BLaER1 treated with 17β-estradiol and CSF1 and Interleukin-3, amounts not matched to agents 10 nM and 100 nM (cell line): ENCODE results near the gene QKI.

Experiments used
- H3K27ac ChIP-seq, 11 experiments: shearing (Covaris generic); formaldehyde crosslinking; 2 replicates each; pipeline ENCODE4 v1.8.1; 2022
- H3K27me3 ChIP-seq, 11 experiments: shearing (Covaris generic); formaldehyde crosslinking; 2 replicates each; pipeline ENCODE4 v1.8.1; 2022
- H3K36me3 ChIP-seq, 11 experiments: shearing (Covaris generic); formaldehyde crosslinking; 2 replicates each; pipeline ENCODE4 v1.8.1; 2022
- H3K4me1 ChIP-seq, 10 experiments: shearing (Covaris generic); formaldehyde crosslinking; 2 replicates each; pipeline ENCODE4 v1.8.1; 2022
- H3K4me2 ChIP-seq, 11 experiments: shearing (Covaris generic); formaldehyde crosslinking; 2 replicates each; pipeline ENCODE4 v1.8.1; 2022
- H3K4me3 ChIP-seq, 10 experiments: shearing (Covaris generic); formaldehyde crosslinking; 2 replicates each; pipeline ENCODE4 v1.8.1; 2022
- H3K9ac ChIP-seq, 11 experiments: shearing (Covaris generic); formaldehyde crosslinking; 2 replicates each; pipeline ENCODE4 v1.8.1; 2022
- H3K9me3 ChIP-seq, 11 experiments: shearing (Covaris generic); formaldehyde crosslinking; replicated peaks in 1 of 11; 2 replicates each; pipeline ENCODE4 v1.8.1; 2022
- H4K20me1 ChIP-seq, 11 experiments: shearing (Covaris generic); formaldehyde crosslinking; 2 replicates each; pipeline ENCODE4 v1.8.1; 2022
- Cebpa-rat ChIP-seq, 11 experiments: shearing (Covaris generic); IDR thresholded peaks; 2 replicates each; pipeline ENCODE4 v1.8.1; 2022

The QKI gene

DNA sequence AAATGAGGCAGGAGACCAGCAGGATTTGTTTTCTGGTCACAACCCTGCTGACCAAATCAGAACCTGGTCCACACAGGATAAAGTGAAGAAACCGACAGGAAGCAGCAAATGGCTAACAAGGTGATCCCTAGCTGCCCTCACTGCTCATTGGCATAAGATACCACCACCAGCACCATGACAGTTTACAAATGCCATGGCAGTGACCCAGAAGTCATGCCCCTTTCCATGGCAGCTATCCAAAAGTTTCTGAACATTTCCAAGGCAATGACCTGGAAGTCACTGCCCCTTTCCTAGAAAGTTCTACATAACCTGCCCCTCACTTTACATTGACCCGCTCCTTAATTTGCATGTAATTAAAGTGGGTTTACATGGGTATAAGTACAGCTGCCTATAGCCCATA, 185.2 kb downstream of the QKI start:
- H3K9me3 ChIP-seq, result peaks cover 0 to 21% (median 0%) of the 10 kb centered on the region in 11 experiments; a peak in 8 of 22 replicates

DNA sequence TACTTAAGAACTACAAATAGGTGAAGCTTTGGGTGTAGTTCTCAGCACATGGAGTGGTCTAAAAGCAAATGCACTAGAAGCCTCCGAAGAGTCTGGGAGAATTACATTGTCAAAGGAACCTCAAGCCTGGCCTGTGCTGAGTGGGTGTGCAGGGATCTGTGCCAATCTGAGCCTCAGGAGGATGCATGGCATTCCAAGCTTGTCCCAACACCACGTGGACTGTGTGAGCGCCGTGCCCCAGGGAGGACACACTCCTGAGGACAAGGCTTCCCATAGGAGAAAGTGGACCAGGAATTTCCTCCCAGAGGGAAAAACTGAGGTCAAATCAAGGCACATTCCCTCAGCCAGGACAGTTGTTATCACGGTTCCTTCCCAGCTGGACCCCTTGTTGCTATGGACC, 185.8 kb downstream of the QKI start:
- Histone ChIP-seq H3K9ac (no peak overlapping the region), H3K9me3 (peaks cover 0 to 27% (median 2%) of the 10 kb centered on the region in 11 experiments; a peak in 13 of 22 replicates), H3K4me2 (no peak overlapping the region), H4K20me1 (no peaks in the 10 kb centered on the region), H3K27ac (no peak overlapping the region), H3K27me3 (no peaks in the 10 kb centered on the region), H3K36me3 (no peaks in the 10 kb centered on the region), H3K4me1 (no peaks in the 10 kb centered on the region; a peak in 1 of 20 replicates), H3K4me3 (no peak overlapping the region)
- TF ChIP-seq Cebpa-rat (IDR thresholded peaks at IDR 0.05), result no peak

More for the DNA sequence above, 185.2 kb downstream of the QKI start:
- no peaks in the 10 kb centered on the region for H3K27me3 ChIP-seq
- no peak overlapping the region for H3K27ac ChIP-seq
- H3K36me3 ChIP-seq, result no peaks in the 10 kb centered on the region
- no peak overlapping the region for H3K9ac ChIP-seq
- no peaks in the 10 kb centered on the region for H4K20me1 ChIP-seq
- no peak for TF ChIP-seq Cebpa-rat (IDR thresholded peaks at IDR 0.05)
- H3K4me2 ChIP-seq, result no peak overlapping the region
- no peak overlapping the region for H3K4me3 ChIP-seq
- H3K4me1 ChIP-seq, result no peaks in the 10 kb centered on the region; a peak in 1 of 20 replicates

DNA sequence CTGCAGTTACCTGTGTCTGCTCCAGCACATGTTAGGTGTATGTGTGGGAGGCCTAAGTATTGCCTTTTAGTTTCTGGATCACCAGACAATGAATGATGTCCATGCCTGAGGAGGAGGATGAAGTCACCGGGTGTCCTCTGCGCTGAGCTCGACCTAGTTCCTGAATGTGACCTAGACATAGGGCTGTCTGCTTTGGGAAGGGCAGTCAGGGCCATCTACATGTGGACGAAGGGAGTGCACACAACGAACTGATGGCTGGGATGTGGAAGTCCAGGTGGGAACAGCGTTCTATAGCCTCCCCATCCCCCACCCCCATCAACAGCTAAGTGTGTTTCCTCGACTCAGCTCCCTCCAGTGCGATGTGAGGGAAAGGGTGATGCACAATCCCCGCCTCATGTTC, 186.3 kb downstream of the QKI start:
- peaks cover 0 to 32% (median 7%) of the 10 kb centered on the region in 11 experiments; a peak in 14 of 22 replicates for H3K9me3 ChIP-seq
- H3K4me3 ChIP-seq, result no peak overlapping the region
- no peak for TF ChIP-seq Cebpa-rat (IDR thresholded peaks at IDR 0.05)
- no peaks in the 10 kb centered on the region; a peak in 1 of 20 replicates for H3K4me1 ChIP-seq
- no peak overlapping the region for H3K27ac ChIP-seq
- no peak overlapping the region for H3K4me2 ChIP-seq
- H3K27me3 ChIP-seq, result no peaks in the 10 kb centered on the region
- H4K20me1 ChIP-seq, result no peaks in the 10 kb centered on the region
- H3K36me3 ChIP-seq, result no peaks in the 10 kb centered on the region
- H3K9ac ChIP-seq, result no peak overlapping the region

DNA sequence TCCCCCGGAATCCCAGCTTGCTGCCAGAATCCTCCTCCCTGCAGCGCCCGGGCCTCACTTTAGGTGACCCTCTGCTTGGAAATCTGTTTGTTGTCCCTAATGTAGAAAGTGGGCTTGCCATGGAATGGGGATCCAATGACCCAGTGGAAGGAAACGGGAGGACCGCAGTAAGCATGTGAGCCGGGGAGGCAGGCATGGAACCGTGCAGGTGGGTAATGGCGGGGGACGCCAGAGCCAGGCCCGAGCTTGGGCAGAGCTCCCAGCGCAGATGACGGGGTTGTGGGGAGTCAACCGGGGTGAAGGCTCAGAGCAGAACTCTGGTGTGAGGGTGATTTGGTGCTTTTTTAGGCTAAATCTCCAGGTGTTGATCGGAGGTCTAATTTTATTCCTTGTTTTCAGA, 188.3 kb downstream of the QKI start:
- no peak for TF ChIP-seq Cebpa-rat (IDR thresholded peaks at IDR 0.05)
- Histone ChIP-seq H3K9me3 (peaks cover 0 to 52% (median 20%) of the 10 kb centered on the region in 11 experiments; a peak in 16 of 22 replicates), H3K27ac (no peak overlapping the region), H3K4me3 (no peak overlapping the region), H3K36me3 (no peaks in the 10 kb centered on the region), H3K27me3 (no peaks in the 10 kb centered on the region), H3K4me1 (no peaks in the 10 kb centered on the region; a peak in 1 of 20 replicates), H3K4me2 (no peak overlapping the region), H3K9ac (no peak overlapping the region), H4K20me1 (no peaks in the 10 kb centered on the region)

DNA sequence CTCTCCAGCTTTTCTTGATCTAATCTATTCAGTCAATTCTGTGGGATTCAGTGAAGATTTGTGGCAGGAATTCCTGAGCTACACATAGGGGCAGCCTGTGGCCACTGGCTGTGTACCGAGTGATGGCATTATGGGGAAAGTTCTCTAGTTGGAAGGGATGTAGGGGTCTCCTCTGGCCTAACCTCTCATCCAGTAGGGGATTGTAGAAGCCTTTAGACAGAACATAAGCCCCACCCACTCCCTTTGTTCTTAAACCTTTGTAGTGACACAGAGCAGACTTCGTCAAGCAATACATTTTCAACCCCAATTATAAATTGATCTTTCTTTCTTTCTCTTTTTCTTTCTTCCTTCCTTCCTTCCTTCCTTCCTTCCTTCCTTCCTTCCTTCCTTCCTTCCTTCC, 188.9 kb downstream of the QKI start:
- H3K9ac ChIP-seq, result no peak overlapping the region
- TF ChIP-seq Cebpa-rat (IDR thresholded peaks at IDR 0.05), result no peak
- peaks cover 0 to 2% (median 0%) of the 10 kb centered on the region in 10 experiments; a peak in 2 of 20 replicates for H3K4me1 ChIP-seq
- H3K4me2 ChIP-seq, result no peak overlapping the region
- H3K27me3 ChIP-seq, result no peaks in the 10 kb centered on the region
- H3K27ac ChIP-seq, result no peak overlapping the region
- H3K9me3 ChIP-seq, result peaks cover 0 to 56% (median 20%) of the 10 kb centered on the region in 11 experiments; a peak in 16 of 22 replicates
- H3K36me3 ChIP-seq, result no peaks in the 10 kb centered on the region
- H3K4me3 ChIP-seq, result no peak overlapping the region
- no peaks in the 10 kb centered on the region for H4K20me1 ChIP-seq

DNA sequence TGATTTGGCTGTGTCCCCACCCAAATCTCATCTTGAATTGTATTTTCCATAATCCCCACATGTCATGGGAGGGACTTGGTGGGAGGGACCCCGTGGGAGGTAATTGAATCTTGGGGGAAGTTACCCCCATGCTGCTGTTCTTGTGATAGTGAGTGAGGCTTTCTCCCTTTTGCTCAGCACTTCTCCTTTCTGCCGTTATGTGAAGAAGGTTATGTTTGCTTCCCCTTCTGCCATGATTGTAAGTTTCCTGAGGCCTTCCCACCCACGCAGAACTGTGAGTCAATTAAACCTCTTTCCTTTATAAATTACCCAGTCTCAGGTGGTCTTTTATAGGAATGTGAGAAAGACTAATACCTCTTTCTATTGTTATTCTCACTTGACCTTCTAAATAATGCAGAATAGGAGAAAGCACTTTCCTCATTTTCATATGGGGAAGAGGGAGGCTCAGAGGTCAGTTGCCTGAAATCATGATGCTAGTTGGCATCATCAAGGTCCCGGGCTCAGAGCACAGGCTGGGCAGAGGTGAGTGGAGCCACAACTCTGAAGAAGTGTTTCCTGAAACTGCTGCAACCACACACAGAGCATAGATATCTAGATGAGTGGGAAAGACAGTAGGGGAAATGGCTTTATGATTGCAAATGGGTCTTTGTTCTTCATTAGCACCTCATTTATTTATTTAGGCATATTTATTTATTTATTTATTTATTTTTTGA, 191.0 kb downstream of the QKI start:
- TF ChIP-seq Cebpa-rat (IDR thresholded peaks at IDR 0.05), result no peak
- Histone ChIP-seq H3K36me3 (no peaks in the 10 kb centered on the region), H3K9ac (no peak overlapping the region), H3K9me3 (peaks cover 0 to 56% (median 20%) of the 10 kb centered on the region in 11 experiments; a peak in 16 of 22 replicates), H3K27ac (no peak overlapping the region), H4K20me1 (no peaks in the 10 kb centered on the region), H3K4me1 (peaks cover 0 to 4% (median 0%) of the 10 kb centered on the region in 10 experiments; a peak in 2 of 20 replicates), H3K4me2 (no peak overlapping the region), H3K27me3 (no peaks in the 10 kb centered on the region), H3K4me3 (no peak overlapping the region)

DNA sequence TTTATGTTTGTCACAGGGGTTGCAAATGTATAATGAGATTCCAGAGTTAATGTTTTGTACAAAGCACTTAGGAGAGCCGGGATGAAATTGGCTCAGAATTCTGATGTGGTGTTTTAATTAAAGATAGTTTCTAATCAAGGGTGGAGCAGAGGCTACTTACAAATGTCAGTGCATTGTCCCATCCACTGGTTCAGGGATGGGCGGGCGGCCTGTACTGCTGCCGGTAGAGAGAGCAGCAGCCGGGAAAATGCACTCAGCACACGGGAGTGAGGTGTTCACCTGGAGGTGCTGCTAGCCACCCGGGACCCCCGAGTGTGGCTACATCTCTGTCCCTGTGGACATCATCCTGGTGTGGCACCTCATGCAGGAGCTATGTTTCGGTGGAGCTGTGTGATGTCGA, 193.3 kb downstream of the QKI start:
- Histone ChIP-seq H3K4me1 (peaks cover 0 to 4% (median 0%) of the 10 kb centered on the region in 10 experiments; a peak in 2 of 20 replicates), H3K4me3 (no peak overlapping the region), H3K9me3 (peaks cover 0 to 54% (median 20%) of the 10 kb centered on the region in 11 experiments; a peak in 16 of 22 replicates), H3K27me3 (no peaks in the 10 kb centered on the region), H3K36me3 (no peaks in the 10 kb centered on the region), H3K27ac (no peak overlapping the region), H3K9ac (no peak overlapping the region), H4K20me1 (no peaks in the 10 kb centered on the region; a peak in 1 of 22 replicates), H3K4me2 (no peak overlapping the region)
- TF ChIP-seq Cebpa-rat (IDR thresholded peaks at IDR 0.05), result no peak

DNA sequence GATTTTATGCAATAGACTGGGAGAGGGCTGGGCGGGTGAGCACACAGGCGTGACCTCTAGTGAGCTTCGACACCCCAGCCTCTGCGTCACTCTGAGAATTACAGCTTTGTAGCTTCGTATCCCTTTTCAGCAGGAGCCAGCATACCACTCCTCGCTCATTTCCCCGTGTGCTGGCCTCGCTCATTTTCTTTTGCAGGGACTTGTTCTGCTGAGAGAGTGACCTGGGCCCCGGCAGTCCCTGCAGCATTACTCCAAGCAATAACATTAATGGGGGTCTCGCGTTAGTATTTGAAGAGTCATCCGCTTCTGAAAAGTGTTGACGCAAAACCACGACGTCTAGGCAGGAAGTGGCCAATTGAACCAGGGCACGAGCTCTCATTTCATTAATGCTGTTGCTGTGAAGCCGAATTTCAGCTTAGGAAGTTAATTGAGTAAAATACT, 193.7 kb downstream of the QKI start:
- Histone ChIP-seq H3K27me3 (no peaks in the 10 kb centered on the region), H3K36me3 (no peaks in the 10 kb centered on the region), H3K4me1 (peaks cover 0 to 4% (median 0%) of the 10 kb centered on the region in 10 experiments; a peak in 2 of 20 replicates), H3K9ac (no peak overlapping the region), H4K20me1 (no peaks in the 10 kb centered on the region; a peak in 1 of 22 replicates), H3K27ac (no peak overlapping the region), H3K9me3 (peaks cover 0 to 50% (median 20%) of the 10 kb centered on the region in 11 experiments; a peak in 16 of 22 replicates), H3K4me3 (no peak overlapping the region), H3K4me2 (no peak overlapping the region; a peak in 2 of 22 replicates)
- TF ChIP-seq Cebpa-rat (IDR thresholded peaks at IDR 0.05), result no peak

DNA sequence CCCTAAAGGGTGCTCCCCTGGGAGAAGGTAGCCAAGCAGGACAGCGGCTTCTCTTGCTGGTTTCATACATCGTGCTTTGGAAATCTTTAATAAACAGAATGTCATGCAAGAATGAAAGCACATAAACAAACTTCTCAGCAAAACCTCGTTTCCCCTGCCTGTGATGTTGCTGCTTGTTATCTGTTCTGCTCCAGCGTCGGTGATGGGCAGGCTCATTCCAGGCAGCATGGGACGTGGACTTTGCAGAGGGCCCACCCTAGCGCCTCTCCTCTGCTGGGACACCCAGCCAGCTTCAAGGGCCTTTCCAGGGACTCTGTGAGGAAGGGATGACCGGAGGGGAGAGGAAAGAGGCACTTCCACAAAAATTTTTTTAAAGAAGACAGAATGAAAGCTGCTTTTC, 197.7 kb downstream of the QKI start:
- no peak for TF ChIP-seq Cebpa-rat (IDR thresholded peaks at IDR 0.05)
- Histone ChIP-seq H3K9me3 (peaks cover 0 to 11% (median 0%) of the 10 kb centered on the region in 11 experiments; a peak in 5 of 22 replicates), H4K20me1 (no peaks in the 10 kb centered on the region; a peak in 1 of 22 replicates), H3K4me1 (peaks cover 0 to 4% (median 0%) of the 10 kb centered on the region in 10 experiments; a peak in 2 of 20 replicates), H3K4me3 (no peak overlapping the region), H3K9ac (no peak overlapping the region), H3K36me3 (no peaks in the 10 kb centered on the region), H3K27ac (no peak overlapping the region), H3K4me2 (no peak overlapping the region), H3K27me3 (no peaks in the 10 kb centered on the region)
